HG02943 (cell line): Measurements from ENCODE around the gene STOML3.
"Not testable (repeated sequence)": the region's sequence is repeated elsewhere in the genome, so short reads cannot be mapped to it uniquely, and the experiment has no call there.

ENCODE experiments used
- ATAC-seq: cut with Tn5 transposase; IDR thresholded peaks from one replicate; pipeline ENCODE4 v1.9.1; 2021; ENCODE audit warnings: mild to moderate bottlenecking, low read depth, moderate library complexity; ENCODE audit not compliant: unreplicated experiment

Gene STOML3

GRCh38 chr13:38990693-38991092, at the start of gene STOML3:
STOML3 (minus strand) TSS chr13:38990831; CDS start chr13:38990721, 110 bp downstream.
- ATAC-seq = no peak

- no peak for ATAC-seq
These were observed 49.6 kb upstream of the STOML3 start for GRCh38 chr13:39040206-39040605.

- ATAC-seq = no peak
These were observed 48.4 kb upstream of the STOML3 start for GRCh38 chr13:39039041-39039440.

- ATAC-seq = peak; percentile 35
These were observed 48.0 kb upstream of the STOML3 start for GRCh38 chr13:39038569-39039030.

- ATAC-seq = peak; percentile 79
These were observed 47.4 kb upstream of the STOML3 start, which contains the start of the genes NHLRC3 and PROSER1 for GRCh38 chr13:39037880-39038568. NHLRC3 (plus strand) TSS chr13:39038456; CDS start chr13:39038640, 184 bp downstream. PROSER1 (minus strand) TSS chr13:39038089; CDS start chr13:39037242, 847 bp downstream.

- peak; percentile 25 for ATAC-seq
These were observed 46.8 kb upstream of the STOML3 start for GRCh38 chr13:39037410-39037879.

GRCh38 chr13:39036212-39036611, 45.6 kb upstream of the STOML3 start:
- no peak for ATAC-seq

GRCh38 chr13:39035799-39036198, 45.2 kb upstream of the STOML3 start:
- no peak for ATAC-seq

GRCh38 chr13:39035204-39035603, 44.6 kb upstream of the STOML3 start:
- ATAC-seq = no peak

GRCh38 chr13:39034085-39034484, 43.5 kb upstream of the STOML3 start:
- no peak for ATAC-seq

GRCh38 chr13:39032150-39032549, 41.5 kb upstream of the STOML3 start:
- no peak for ATAC-seq

- ATAC-seq = no peak
These were observed 34.8 kb upstream of the STOML3 start for GRCh38 chr13:39025433-39025839.

GRCh38 chr13:39023761-39024160, 33.1 kb upstream of the STOML3 start:
- ATAC-seq = no peak

- no peak for ATAC-seq
These were observed 32.7 kb upstream of the STOML3 start for GRCh38 chr13:39023316-39023715.

GRCh38 chr13:39020853-39021462, 30.3 kb upstream of the STOML3 start:
- no peak for ATAC-seq

GRCh38 chr13:39016787-39017186, 26.2 kb upstream of the STOML3 start:
- peak; percentile 74 for ATAC-seq

GRCh38 chr13:39016087-39016486, 25.5 kb upstream of the STOML3 start:
- ATAC-seq = no peak

GRCh38 chr13:39013462-39013861, 22.8 kb upstream of the STOML3 start:
- ATAC-seq = no peak

- ATAC-seq = no peak
These were observed 22.0 kb upstream of the STOML3 start for GRCh38 chr13:39012608-39013007.

- ATAC-seq = not testable (repeated sequence)
These were observed 15.9 kb upstream of the STOML3 start for GRCh38 chr13:39006371-39007111.

GRCh38 chr13:38998739-38999138, 8.1 kb upstream of the STOML3 start:
- no peak for ATAC-seq
